22Rv1 (cell line): ENCODE results near the gene ERGIC1.

Source experiments
- ZFX ChIP-seq: fragments of 450-650 bp; IDR thresholded peaks from 2 replicates; pipeline ENCODE4 v1.6.1; 2017; ENCODE audit warnings: antibody characterized with exemption, borderline replicate concordance
- TF ChIP-seq, protein P1 (sequence below): fragments of 450-650 bp; IDR thresholded peaks from 2 replicates; pipeline ENCODE4 v1.5.1; 2017; ENCODE audit warnings: mild to moderate bottlenecking

DNA sequence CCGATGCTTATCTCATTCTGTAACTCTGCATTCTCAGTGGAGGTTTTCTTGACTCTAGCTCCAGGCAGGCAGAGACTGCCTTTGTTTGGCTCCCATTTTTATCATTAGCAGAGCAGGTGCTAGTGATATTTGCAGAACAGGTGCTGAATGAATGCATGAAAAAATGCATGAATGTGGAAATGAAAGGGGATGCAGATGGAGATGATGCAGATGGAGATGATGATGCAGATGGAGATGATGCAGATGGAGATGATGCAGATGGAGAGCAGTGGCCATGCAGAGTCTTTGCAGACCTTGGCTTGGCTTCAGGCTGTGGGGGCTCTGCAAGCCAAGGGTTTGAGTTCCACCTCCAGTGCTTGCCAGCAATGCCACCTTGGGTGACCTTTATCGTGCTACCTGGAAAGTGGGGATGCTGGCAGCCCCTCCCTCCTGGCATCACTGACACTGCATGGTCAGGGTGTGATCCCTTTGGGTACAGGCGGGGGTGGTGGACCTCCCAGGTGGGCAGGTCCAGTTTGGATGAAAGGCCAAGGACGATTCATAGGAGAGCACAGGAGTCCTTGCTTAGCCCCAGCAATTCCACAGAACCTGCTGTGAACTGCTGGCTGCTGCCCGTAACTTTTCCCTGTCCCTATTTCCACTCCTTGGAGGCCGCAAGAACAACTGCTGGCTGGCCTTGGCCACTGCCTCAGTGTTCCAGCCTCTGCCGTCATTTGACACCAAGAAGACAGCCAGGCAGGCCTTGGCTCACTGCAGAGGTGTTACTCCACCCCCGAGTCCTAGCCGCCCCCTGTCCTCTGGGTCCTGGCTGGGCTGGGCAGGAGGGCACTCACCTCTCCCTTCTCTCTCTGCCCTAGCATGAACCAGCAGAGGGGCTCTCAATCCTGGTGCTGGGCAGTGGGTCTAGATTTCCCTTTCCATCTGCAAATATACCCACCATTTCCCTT is 33.0 kb downstream of the ERGIC1 start:
- TF ChIP-seq, protein P1, sequence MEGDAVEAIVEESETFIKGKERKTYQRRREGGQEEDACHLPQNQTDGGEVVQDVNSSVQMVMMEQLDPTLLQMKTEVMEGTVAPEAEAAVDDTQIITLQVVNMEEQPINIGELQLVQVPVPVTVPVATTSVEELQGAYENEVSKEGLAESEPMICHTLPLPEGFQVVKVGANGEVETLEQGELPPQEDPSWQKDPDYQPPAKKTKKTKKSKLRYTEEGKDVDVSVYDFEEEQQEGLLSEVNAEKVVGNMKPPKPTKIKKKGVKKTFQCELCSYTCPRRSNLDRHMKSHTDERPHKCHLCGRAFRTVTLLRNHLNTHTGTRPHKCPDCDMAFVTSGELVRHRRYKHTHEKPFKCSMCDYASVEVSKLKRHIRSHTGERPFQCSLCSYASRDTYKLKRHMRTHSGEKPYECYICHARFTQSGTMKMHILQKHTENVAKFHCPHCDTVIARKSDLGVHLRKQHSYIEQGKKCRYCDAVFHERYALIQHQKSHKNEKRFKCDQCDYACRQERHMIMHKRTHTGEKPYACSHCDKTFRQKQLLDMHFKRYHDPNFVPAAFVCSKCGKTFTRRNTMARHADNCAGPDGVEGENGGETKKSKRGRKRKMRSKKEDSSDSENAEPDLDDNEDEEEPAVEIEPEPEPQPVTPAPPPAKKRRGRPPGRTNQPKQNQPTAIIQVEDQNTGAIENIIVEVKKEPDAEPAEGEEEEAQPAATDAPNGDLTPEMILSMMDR: no peak
- no peak for TF ChIP-seq ZFX
